GM20000 (cell line): Measurements from ENCODE around the gene CST9L.

Experiments used
- DNase-seq: peaks from one replicate; pipeline ENCODE4 v3.0.0; 2012; ENCODE audit warnings: low spot score
- TF ChIP-seq, protein P1 (sequence below): IDR thresholded peaks from 2 replicates; pipeline ENCODE4 v1.5.1; 2012; ENCODE audit warnings: mild to moderate bottlenecking, control low read depth; ENCODE audit errors: extremely low read depth, missing control alignments

The CST9L gene

DNA sequence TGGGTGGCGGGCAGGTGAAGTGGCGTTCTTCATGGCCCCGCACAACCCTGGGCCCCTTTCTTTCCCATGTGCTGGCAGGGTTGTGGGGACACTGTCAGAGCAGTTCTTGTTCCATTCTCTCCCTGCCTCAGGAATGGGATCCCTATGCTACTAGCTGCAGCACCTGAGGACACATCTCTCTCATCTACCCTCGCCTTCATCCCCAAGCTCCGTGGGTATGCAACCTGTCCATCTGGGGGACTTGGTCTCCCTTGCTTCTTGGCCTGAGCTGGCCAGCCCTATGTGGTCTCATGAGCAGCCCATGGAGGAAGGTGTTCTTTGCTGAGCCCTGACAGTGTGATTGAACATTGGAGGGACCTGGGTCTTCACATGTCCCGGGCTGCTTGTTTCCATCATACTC, 24.2 kb downstream of the CST9L start:
- DNase-seq: no peak
- TF ChIP-seq, protein P1, sequence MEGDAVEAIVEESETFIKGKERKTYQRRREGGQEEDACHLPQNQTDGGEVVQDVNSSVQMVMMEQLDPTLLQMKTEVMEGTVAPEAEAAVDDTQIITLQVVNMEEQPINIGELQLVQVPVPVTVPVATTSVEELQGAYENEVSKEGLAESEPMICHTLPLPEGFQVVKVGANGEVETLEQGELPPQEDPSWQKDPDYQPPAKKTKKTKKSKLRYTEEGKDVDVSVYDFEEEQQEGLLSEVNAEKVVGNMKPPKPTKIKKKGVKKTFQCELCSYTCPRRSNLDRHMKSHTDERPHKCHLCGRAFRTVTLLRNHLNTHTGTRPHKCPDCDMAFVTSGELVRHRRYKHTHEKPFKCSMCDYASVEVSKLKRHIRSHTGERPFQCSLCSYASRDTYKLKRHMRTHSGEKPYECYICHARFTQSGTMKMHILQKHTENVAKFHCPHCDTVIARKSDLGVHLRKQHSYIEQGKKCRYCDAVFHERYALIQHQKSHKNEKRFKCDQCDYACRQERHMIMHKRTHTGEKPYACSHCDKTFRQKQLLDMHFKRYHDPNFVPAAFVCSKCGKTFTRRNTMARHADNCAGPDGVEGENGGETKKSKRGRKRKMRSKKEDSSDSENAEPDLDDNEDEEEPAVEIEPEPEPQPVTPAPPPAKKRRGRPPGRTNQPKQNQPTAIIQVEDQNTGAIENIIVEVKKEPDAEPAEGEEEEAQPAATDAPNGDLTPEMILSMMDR: no peak

DNA sequence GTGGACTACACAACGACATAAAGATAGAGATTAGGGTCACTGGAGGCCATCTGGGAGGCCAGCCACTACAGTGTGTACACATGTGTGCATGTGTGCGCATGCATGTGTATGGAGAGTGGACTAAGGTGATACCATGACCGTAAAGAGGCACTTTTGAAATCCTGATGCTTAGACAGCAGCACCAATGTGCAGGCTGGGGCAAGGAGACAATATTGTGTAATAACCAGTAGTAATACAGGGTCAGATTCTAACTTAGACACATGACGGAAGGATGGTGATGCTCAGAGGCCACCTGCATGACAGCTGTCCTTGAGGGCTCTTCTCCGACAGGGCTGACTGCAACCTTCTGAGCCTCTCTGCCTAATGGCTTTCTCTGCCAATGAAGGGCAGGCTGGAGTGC, 25.5 kb downstream of the CST9L start:
- no peak for DNase-seq
- TF ChIP-seq, protein P1: no peak

DNA sequence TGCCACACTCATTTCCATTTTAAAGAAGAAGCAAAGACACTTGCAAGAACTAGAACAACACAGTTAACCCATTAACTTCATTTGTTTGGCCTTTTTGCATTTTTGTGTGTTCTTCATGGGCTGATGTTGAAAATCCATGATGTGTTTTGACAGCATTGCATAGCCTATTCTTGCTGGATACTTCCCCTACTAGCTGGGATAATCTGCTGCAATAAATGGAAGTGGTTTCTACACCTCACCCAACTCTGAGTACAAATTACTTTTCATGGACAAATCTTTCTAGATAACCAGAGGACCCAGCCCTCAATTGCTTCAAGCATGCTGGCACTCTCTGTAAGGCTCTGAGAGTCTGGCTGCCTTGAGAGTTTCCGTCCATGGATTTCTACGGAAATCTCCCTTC, 26.5 kb downstream of the CST9L start:
- TF ChIP-seq, protein P1: no peak
- DNase-seq: no peak

DNA sequence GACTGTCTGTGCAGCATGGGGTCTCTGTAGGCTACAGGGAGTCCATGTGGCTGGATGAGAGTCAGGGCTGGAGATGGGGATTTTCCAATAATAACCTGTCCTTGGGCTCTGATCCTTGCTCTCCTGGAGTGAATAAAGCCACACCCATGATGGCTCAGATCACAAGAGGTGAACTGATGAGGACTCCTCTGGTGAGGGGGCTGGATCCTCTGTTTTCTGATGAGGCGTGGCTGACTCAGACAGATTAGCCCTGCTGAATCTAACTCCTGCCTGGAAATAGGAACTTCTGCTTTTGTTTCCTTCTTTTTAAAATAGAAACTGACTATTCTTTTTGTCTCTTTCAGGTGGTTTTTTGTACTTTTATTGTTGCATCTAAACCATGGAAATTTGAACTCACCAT, 27.0 kb downstream of the CST9L start:
- TF ChIP-seq, protein P1: no peak
- DNase-seq: no peak

DNA sequence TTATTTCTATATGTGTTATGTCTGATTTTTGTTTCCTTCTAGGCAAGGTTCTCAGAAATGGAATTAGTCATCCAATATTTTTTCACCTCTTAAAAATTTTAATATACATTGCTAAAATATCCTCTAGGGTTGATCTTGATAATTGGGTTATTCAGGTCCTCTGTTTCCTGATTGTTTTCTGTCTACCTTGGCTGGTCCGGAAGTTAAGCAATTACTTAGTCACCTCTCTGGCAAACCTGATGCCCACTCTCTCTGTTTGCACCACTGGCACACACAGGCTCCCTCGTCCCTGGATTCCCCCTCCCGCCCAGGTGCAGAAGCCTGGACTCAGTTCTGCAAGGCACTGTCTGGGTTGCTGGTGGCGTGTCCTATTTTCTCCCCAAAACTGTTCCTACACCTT, 27.7 kb downstream of the CST9L start:
- no peak for DNase-seq
- TF ChIP-seq, protein P1: no peak

DNA sequence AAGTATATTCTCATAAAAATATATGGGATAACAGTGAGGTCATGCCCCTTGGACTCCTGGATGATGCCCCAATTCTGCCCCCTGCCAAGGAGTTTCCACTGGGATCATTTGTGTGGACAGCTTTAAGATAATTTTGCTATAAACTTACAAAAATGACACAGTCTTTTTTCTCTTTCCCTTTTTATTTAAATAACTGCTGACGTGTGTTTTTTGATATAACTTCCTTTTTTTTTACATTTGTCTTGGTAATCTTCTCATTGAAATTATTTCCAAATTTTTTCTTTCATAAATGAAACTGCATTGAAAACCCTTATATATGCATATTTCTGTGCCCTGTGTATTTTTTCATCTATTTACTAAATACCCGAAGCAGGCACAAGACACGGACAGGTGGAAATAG, 31.3 kb downstream of the CST9L start:
- TF ChIP-seq, protein P1: no peak

DNA sequence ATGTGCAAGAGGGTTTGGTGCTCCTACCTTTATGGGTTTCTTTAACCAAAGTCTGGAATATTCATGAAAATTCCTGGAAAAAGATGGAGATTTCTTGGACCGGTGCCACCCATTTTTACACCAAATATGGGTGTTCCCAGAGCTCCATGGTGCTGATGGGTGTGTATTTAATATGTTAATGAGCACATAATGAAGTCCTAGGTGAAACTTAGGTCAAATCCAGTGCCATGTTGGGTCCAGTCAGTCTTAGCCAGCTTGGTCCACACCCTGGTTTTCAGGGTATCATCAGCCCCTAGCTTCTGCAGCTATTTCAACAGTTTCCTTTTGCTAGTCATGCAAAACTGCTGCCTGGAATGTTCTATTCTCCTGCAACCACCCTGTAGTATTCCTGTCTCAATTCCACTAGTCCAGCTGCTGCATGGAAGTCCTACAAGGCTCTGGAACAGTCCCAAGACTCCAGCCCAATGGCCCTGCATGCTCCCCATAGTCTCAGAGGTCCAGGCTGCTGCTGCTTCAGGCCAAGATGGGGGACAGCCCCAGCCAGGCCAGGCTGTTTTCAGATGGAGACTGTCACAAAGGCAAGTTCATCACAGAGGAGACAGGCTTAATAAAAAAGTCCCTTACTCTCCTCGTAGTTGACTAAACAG, 31.8 kb downstream of the CST9L start:
- no peak for DNase-seq
- TF ChIP-seq, protein P1: no peak

More for the DNA sequence above, 31.3 kb downstream of the CST9L start:
- no peak for DNase-seq
